Natural killer cell (primary cell): ENCODE data around the gene JCHAIN. TPM values are rescaled to one million over a fixed set of nuclear protein-coding genes. Genes with fewer than 3 reads are reported as not detected.

Experiments used
- ATAC-seq, 3 donors: fragments of 150-1000 bp in 2 of 3; fragments of 200-7000 bp in 1 of 3; cut with Tn5 transposase; 1 replicate in 1 of 3; 2 replicates in 2 of 3; pipeline ENCODE4 v1.10.0; 2021; ENCODE audit warnings: mild to moderate bottlenecking in 2 of 3, moderate library complexity in 2 of 3
- DNase-seq, 2 donors: peaks; one replicate each; pipeline versions ENCODE4 v3.0.0 to v3.0.0-alpha.2; 2013 to 2021; ENCODE audit warnings: mixed read lengths in 1 of 2
- H3K27ac ChIP-seq: one replicate; pipeline ENCODE4 v1.5.1; 2013; ENCODE audit warnings: mild to moderate bottlenecking, low read length
- H3K27me3 ChIP-seq: one replicate; pipeline ENCODE4 v1.6.1; 2013; ENCODE audit warnings: low read length; ENCODE audit not compliant: control insufficient read depth, insufficient read depth
- H3K36me3 ChIP-seq: one replicate; pipeline ENCODE4 v1.6.1; 2013; ENCODE audit warnings: low read length; ENCODE audit not compliant: control insufficient read depth, insufficient read depth
- H3K4me1 ChIP-seq: one replicate; pipeline ENCODE4 v1.6.1; 2013; ENCODE audit warnings: low read length; ENCODE audit not compliant: control insufficient read depth, insufficient read depth
- H3K4me3 ChIP-seq: one replicate; pipeline ENCODE4 v1.5.1; 2013; ENCODE audit warnings: low read length
- H3K9me3 ChIP-seq: one replicate; pipeline ENCODE4 v1.6.1; 2013; ENCODE audit warnings: low read length; ENCODE audit not compliant: control insufficient read depth, insufficient read depth
- H3K27ac Mint-ChIP-seq, 2 donors: one replicate each; pipeline ENCODE4 v1.8.0; 2022; ENCODE audit warnings: mild to moderate bottlenecking in 2 of 2, mixed read lengths in 2 of 2, moderate library complexity in 1 of 2
- H3K27me3 Mint-ChIP-seq, 2 donors: one replicate each; pipeline ENCODE4 v1.8.0; 2022; ENCODE audit warnings: low read depth in 2 of 2, mixed read lengths in 2 of 2
- H3K36me3 Mint-ChIP-seq: one replicate; pipeline ENCODE4 v1.8.0; 2022; ENCODE audit warnings: mixed read lengths
- H3K4me1 Mint-ChIP-seq, 2 donors: one replicate each; pipeline ENCODE4 v1.8.0; 2022; ENCODE audit warnings: mixed read lengths in 2 of 2
- H3K4me3 Mint-ChIP-seq: one replicate; pipeline ENCODE4 v1.8.0; 2022; ENCODE audit warnings: mild to moderate bottlenecking, moderate library complexity, mixed read lengths
- H3K9me3 Mint-ChIP-seq, 2 donors: one replicate each; pipeline ENCODE4 v1.8.0; 2022; ENCODE audit warnings: mixed read lengths in 2 of 2
- WGBS: methylation state at CpG from one replicate; pipeline ENCODE4 v1.1.7; 2013; ENCODE audit warnings: missing lambda C conversion rate; ENCODE audit not compliant: insufficient coverage; 5-methylcytosine and 5-hydroxymethylcytosine counted together
- intact Hi-C: fragments of 100-400 bp; cut with micrococcal nuclease; formaldehyde crosslinking; loops from one replicate; pipeline ENCODE4 v1.14.2; 2022
- total RNA-seq, 4 donors: library from RNA; stranded (reverse); fragments of 120-200 nt in 1 of 4; gene quantifications; one replicate each; pipeline versions ENCODE4 v1.2.3 to v1.2.4, GENCODE V29; 2013 to 2022
- TF ChIP-seq, protein P1 (sequence below): fragments of 200-600 bp; IDR thresholded peaks from one replicate; pipeline ENCODE4 v1.8.0; 2022; ENCODE audit warnings: antibody characterized with exemption

Gene JCHAIN
- total RNA-seq, 3 donors from 2014 or later (not counting 1 experiment from before 2014, with no cell fraction given): 1.6 to 1,035 (median 3.5) TPM

DNA sequence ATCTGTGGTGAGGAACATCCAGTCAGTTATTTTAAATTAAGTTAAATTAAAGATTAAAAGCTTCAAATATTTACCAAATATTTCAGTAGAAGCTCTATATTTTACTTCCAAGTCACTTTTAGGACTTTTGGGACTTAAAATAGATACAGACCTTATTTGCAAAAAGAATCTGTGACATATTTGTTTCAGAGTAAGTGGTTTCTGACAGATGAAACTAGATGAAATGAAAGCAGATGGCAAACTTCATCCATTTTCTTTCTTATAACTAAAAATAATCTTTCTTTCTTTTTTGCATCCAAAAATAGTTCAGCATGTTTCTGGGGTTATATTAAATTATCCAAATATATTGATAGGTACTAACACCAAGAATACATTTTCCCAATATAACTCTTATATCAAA lies 15.4 kb upstream of the JCHAIN start:
- Histone ChIP-seq H3K4me1 (peaks cover 5% of the 10 kb centered on the region), H3K4me3 (no peak overlapping the region), H3K9me3 (no peaks in the 10 kb centered on the region), H3K27ac (no peak overlapping the region), H3K27me3 (no peaks in the 10 kb centered on the region), H3K36me3 (no peaks in the 10 kb centered on the region)
- TF ChIP-seq, protein P1, sequence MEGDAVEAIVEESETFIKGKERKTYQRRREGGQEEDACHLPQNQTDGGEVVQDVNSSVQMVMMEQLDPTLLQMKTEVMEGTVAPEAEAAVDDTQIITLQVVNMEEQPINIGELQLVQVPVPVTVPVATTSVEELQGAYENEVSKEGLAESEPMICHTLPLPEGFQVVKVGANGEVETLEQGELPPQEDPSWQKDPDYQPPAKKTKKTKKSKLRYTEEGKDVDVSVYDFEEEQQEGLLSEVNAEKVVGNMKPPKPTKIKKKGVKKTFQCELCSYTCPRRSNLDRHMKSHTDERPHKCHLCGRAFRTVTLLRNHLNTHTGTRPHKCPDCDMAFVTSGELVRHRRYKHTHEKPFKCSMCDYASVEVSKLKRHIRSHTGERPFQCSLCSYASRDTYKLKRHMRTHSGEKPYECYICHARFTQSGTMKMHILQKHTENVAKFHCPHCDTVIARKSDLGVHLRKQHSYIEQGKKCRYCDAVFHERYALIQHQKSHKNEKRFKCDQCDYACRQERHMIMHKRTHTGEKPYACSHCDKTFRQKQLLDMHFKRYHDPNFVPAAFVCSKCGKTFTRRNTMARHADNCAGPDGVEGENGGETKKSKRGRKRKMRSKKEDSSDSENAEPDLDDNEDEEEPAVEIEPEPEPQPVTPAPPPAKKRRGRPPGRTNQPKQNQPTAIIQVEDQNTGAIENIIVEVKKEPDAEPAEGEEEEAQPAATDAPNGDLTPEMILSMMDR: no peak
- H3K4me1 Mint-ChIP-seq: no peaks in the 10 kb centered on the region
- H3K9me3 Mint-ChIP-seq: no peaks in the 10 kb centered on the region
- H3K4me3 Mint-ChIP-seq: no peak overlapping the region
- no peak overlapping the region for H3K27ac Mint-ChIP-seq
- H3K36me3 Mint-ChIP-seq: no peaks in the 10 kb centered on the region
- no peak for DNase-seq
- ATAC-seq: no peak
- intact Hi-C loops: loop anchor here (10.0 kb wide), 1 partner anchor 313 kb away; the partner anchor contains the start of gene DCK
- peaks cover 0 to 3% of the 10 kb centered on the region in 2 donors for H3K27me3 Mint-ChIP-seq

DNA sequence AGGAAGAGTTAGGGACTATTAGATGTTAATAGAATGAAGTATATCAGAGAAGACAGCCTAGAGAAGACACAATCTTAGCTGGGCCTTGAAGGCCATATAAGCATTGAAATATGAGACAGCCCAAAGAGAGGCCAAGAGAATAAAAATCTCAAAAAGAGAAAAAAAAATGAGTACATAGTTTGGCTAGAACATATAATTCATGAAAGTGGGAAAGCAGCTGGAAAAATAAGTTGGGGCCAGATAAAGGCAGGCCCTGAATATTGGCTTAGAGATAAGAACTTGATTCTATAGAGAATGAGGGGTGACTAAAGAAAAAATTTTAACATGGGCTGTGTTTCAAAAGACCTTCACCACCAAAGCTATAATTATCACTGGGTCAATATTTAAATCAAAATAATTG lies 14.6 kb upstream of the JCHAIN start:
- H3K27ac Mint-ChIP-seq: no peak overlapping the region
- H3K9me3 ChIP-seq: no peaks in the 10 kb centered on the region
- no peaks in the 10 kb centered on the region for H3K9me3 Mint-ChIP-seq
- H3K27ac ChIP-seq: no peak overlapping the region
- no peak overlapping the region for H3K4me3 Mint-ChIP-seq
- no peak for DNase-seq
- intact Hi-C loops: loop anchor here (10.0 kb wide), 1 partner anchor 314 kb away; the partner anchor contains the start of gene DCK
- TF ChIP-seq, protein P1: no peak
- H3K27me3 ChIP-seq: no peaks in the 10 kb centered on the region
- H3K36me3 Mint-ChIP-seq: no peaks in the 10 kb centered on the region
- H3K4me1 ChIP-seq: peaks cover 5% of the 10 kb centered on the region
- peaks cover 0 to 3% of the 10 kb centered on the region in 2 donors for H3K27me3 Mint-ChIP-seq
- H3K4me1 Mint-ChIP-seq: no peaks in the 10 kb centered on the region
- ATAC-seq: no peak
- no peak overlapping the region for H3K4me3 ChIP-seq
- H3K36me3 ChIP-seq: no peaks in the 10 kb centered on the region

DNA sequence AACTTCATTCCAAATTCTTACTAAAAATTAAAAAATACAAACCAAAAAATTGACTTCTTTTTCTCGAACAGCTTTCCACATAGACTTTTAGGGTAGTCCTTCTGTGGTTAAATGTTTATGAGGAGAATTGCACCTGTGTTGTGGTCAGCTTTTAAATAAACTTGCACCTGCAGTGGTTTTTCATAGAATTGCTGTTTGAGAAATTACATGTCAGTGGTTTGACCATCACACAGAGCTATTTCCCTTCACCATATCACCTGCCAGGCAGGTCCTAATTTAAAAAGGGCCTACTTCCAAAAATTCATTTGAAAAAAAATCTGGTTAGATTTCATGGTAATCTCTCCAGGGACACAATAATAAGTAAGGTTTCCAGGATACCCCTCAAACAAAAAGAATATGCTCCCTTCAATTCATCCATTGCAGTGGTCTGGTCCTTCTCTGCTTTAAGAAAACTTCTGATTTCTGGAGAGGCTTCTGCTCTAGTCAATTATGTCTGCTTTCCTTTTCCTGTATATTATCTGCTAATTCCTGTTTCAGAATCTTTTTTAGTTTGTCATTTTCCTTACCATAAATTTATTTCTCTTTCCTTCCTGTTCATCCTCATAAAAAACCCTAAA lies 12.2 kb upstream of the JCHAIN start:
- TF ChIP-seq, protein P1: no peak
- peaks cover 5% of the 10 kb centered on the region for H3K4me1 ChIP-seq
- no peaks in the 10 kb centered on the region for H3K9me3 Mint-ChIP-seq
- H3K36me3 Mint-ChIP-seq: no peaks in the 10 kb centered on the region
- intact Hi-C loops: no loop called here
- DNase-seq (no peak), ATAC-seq (no peak)
- H3K27me3 Mint-ChIP-seq: peaks cover 7 to 20% of the 10 kb centered on the region in 2 donors
- no peaks in the 10 kb centered on the region for H3K4me1 Mint-ChIP-seq
- no peak overlapping the region for H3K27ac ChIP-seq
- H3K36me3 ChIP-seq: no peaks in the 10 kb centered on the region
- WGBS: no CpG with 5 or more reads among the region's 1 CpG
- no peak overlapping the region for H3K4me3 ChIP-seq
- no peaks in the 10 kb centered on the region for H3K9me3 ChIP-seq
- H3K27ac Mint-ChIP-seq: no peak overlapping the region
- H3K4me3 Mint-ChIP-seq: no peak overlapping the region
- peaks cover 2% of the 10 kb centered on the region for H3K27me3 ChIP-seq

DNA sequence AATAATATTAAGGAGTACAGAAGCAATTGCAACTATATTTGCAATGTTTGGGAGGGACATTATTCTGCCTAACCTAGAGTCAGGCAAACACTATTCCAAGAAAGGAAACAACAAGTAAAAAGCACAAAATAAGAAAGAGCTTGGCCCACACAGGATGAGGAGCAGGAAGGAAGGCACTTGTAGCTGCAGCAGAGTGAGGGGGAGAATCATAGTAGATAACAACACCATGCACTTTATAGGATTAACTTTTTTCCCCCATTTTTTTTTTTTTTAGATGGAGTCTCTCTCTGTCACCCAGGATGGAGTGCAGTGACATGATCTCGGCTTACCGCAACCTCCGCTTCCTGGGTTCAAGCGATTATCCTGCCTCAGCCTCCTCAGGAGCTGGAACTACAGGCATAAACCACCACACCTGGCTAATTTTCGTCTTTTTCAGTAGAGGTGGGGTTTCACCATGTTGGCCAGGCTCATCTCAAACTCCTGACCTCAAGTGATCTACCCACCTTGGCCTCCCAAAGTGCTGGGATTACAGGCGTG lies 10.3 kb upstream of the JCHAIN start:
- WGBS: 89% methylated on average over 6 of the region's 6 CpGs
- Mint-ChIP-seq H3K27ac (no peak overlapping the region), H3K27me3 (peaks cover 4 to 21% of the 10 kb centered on the region in 2 donors), H3K4me1 (no peaks in the 10 kb centered on the region), H3K36me3 (no peaks in the 10 kb centered on the region), H3K4me3 (no peak overlapping the region), H3K9me3 (no peaks in the 10 kb centered on the region)
- peaks cover 2% of the 10 kb centered on the region for H3K27me3 ChIP-seq
- intact Hi-C loops: no loop called here
- no peaks in the 10 kb centered on the region for H3K36me3 ChIP-seq
- peaks cover 5% of the 10 kb centered on the region for H3K4me1 ChIP-seq
- TF ChIP-seq, protein P1: no peak
- no peak for ATAC-seq
- H3K4me3 ChIP-seq: no peak overlapping the region
- no peak overlapping the region for H3K27ac ChIP-seq
- H3K9me3 ChIP-seq: no peaks in the 10 kb centered on the region
- DNase-seq: no peak
